Muscle of back (tissue), 13 donors: Measurements from ENCODE around the gene OR2T11. TPM values are rescaled to one million over a fixed set of nuclear protein-coding genes. Genes with fewer than 3 reads are reported as not detected.
"Not testable (repeated sequence)": the region's sequence is repeated elsewhere in the genome, so short reads cannot be mapped to it uniquely, and the experiment has no call there.

ENCODE experiments used
- DNase-seq, 3 donors: peaks; one replicate each; pipeline versions ENCODE4 v3.0.0 to v3.0.0-alpha.2; 2013
- long read RNA-seq, 9 donors: transcript quantifications; one replicate each; lab custom pipeline, GENCODE V29; 2026
- polyA plus RNA-seq, 10 donors: library from polyadenylated mRNA; unstranded; fragments of 120-200 nt; gene quantifications; one replicate each; pipeline ENCODE4 v1.2.1, GENCODE V29; 2013; ENCODE audit not compliant: insufficient read length in 10 of 10

The OR2T11 gene
- polyA plus RNA-seq, result not detected
- long read RNA-seq, donor 1, result 0 reads
- long read RNA-seq, donor 2, result 0 reads
- long read RNA-seq, donor 3, result 0 reads
- long read RNA-seq, donor 4, result 0 reads
- long read RNA-seq, donor 5, result 0 reads
- long read RNA-seq, donor 6, result 0 reads
- long read RNA-seq, donor 7, result 0 reads
- long read RNA-seq, donor 8, result 0 reads
- long read RNA-seq, donor 9, result 0 reads

- DNase-seq, result not testable (repeated sequence)
Measured at GRCh38 chr1:248634991-248635390, at the start of gene OR2T11. OR2T11 (minus strand) TSS chr1:248635091; CDS start chr1:248627128, 7,963 bp downstream.

- no peak for DNase-seq
Measured at GRCh38 chr1:248681651-248682050, 46.8 kb upstream of the OR2T11 start.

GRCh38 chr1:248670003-248670402 lies 35.1 kb upstream of the OR2T11 start:
- DNase-seq, result no peak

- DNase-seq, result not testable (repeated sequence)
Measured at GRCh38 chr1:248663453-248664328, 28.8 kb upstream of the OR2T11 start.

GRCh38 chr1:248656797-248657196 lies 21.9 kb upstream of the OR2T11 start:
- not testable (repeated sequence) for DNase-seq

- not testable (repeated sequence) for DNase-seq
Measured at GRCh38 chr1:248655354-248655753, 20.5 kb upstream of the OR2T11 start, which contains the start of gene OR2T27. OR2T27 (minus strand) TSS chr1:248655528; CDS start chr1:248650884, 4,644 bp downstream.

GRCh38 chr1:248648770-248649536 lies 14.1 kb upstream of the OR2T11 start:
- not testable (repeated sequence) for DNase-seq

GRCh38 chr1:248645178-248645577 lies 10.3 kb upstream of the OR2T11 start, which contains the start of gene OR2T35:
OR2T35 (minus strand) TSS chr1:248645278; CDS start chr1:248639258, 6,020 bp downstream.
- DNase-seq, result not testable (repeated sequence)

- DNase-seq, result not testable (repeated sequence)
Measured at GRCh38 chr1:248642971-248643651, 8.2 kb upstream of the OR2T11 start.

- not testable (repeated sequence) for DNase-seq
Measured at GRCh38 chr1:248641583-248641982, 6.7 kb upstream of the OR2T11 start.

- DNase-seq, result not testable (repeated sequence)
Measured at GRCh38 chr1:248640906-248641305, 6.0 kb upstream of the OR2T11 start.

- DNase-seq, result not testable (repeated sequence)
Measured at GRCh38 chr1:248639652-248640051, 4.8 kb upstream of the OR2T11 start.

- DNase-seq, result not testable (repeated sequence)
Measured at GRCh38 chr1:248636612-248637011, 1.7 kb upstream of the OR2T11 start.

- no peak for DNase-seq
Measured at GRCh38 chr1:248631354-248632008, 3.4 kb downstream of the OR2T11 start.

- no peak for DNase-seq
Measured at GRCh38 chr1:248630551-248630950, 4.3 kb downstream of the OR2T11 start.

- no peak for DNase-seq
Measured at GRCh38 chr1:248627971-248628844, 6.7 kb downstream of the OR2T11 start.

- no peak for DNase-seq
Measured at GRCh38 chr1:248625971-248626370, 8.9 kb downstream of the OR2T11 start.

GRCh38 chr1:248625166-248625565 lies 9.7 kb downstream of the OR2T11 start:
- DNase-seq, result no peak

- peak in 1 of 3 donors; percentile 1 for DNase-seq
Measured at GRCh38 chr1:248622570-248623001, 12.3 kb downstream of the OR2T11 start.

- no peak for DNase-seq
Measured at GRCh38 chr1:248621770-248622169, 13.1 kb downstream of the OR2T11 start.
